GM12875 (cell line): Measurements from ENCODE around the gene SERPINB6.

Source experiments
- H3K4me3 ChIP-seq: one replicate; pipeline ENCODE4 v1.5.1; 2011; ENCODE audit warnings: low read depth, low read length, control low read depth
- CTCF ChIP-seq: IDR thresholded peaks from 2 replicates; pipeline ENCODE4 v1.5.1; 2011; ENCODE audit warnings: low read depth, mild to moderate bottlenecking, control low read depth, inconsistent platforms, low read length, moderate library complexity, borderline replicate concordance; ENCODE audit not compliant: insufficient read depth

Gene SERPINB6

DNA sequence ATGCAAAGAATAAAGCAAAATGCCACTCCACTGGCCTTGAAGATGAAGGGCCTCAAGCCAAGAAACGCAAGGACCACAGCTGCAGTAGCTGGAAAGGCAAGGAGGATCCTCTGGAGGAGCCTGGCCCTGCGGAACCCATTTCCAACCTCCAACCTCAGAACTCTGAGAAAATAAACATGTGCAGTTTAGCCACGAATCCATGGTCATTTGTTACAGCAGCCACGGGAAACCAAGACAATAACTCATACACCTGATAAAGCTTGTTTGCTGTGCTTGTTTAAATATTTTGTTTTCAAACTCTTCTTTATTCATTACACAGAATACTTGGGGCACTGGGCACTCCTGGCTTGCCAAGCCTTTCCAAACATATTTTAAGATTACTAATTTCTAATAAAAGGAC is 10.4 kb downstream of the SERPINB6 start:
- TF ChIP-seq CTCF = no peak
- H3K4me3 ChIP-seq = no peak overlapping the region

- H3K4me3 ChIP-seq = no peak overlapping the region
These were observed 11.3 kb downstream of the SERPINB6 start for GRCh38 chr6:2959909-2960719.

GRCh38 chr6:2958776-2959175 is 12.6 kb downstream of the SERPINB6 start:
- H3K4me3 ChIP-seq = no peak overlapping the region
- no peak for TF ChIP-seq CTCF

More at GRCh38 chr6:2959909-2960719, 11.3 kb downstream of the SERPINB6 start:
- TF ChIP-seq CTCF = no peak

DNA sequence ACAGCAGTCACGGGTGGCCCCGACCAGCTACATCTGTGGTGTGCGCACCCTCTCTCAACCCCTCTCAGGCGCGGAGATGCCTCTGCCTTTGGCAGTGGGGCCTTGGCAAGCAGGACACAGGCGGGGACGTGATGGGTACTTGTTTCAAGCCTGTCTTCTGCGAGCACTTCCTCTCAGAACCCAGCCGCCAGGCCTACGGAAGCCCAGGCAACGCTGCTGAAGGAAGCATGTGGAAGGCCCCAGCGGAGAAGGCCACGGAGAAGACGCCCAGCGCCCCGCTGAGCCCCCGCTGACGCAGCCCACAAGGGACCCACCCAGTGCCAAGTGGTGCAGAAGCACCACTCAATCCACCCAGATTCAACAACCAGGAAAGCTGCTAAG is 13.0 kb downstream of the SERPINB6 start:
- no peak for TF ChIP-seq CTCF
- no peak overlapping the region for H3K4me3 ChIP-seq

DNA sequence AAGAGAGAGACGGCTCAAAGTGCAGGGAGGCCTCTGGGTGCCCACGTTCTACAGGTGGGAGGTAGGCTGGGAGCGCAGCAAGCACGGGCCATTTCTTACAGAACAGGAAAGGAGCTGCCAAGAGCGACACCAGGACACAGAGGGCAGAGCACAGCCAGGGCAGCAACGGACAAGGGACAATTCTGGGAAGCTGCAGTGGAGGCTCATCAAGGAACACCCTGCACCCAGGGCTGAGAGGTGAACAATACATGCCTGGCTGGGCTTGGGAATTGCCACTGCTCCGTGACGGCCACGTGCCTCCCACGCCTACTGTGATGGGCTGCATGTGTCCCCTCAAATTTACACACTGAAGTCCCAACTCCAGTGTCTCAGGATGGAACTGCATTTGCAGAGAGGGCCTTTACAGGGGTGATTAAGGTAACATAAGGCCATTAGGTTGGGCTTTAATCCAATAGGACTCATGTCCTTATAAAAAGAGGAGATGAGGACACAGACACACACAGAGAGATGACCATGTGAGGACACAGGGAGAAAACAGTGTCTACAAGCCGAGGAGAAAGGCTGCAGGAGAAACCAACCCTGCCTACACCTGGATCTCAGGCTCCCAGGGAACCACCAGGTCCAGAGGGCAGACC is 13.6 kb downstream of the SERPINB6 start:
- TF ChIP-seq CTCF = no peak
- H3K4me3 ChIP-seq = no peak overlapping the region

GRCh38 chr6:2956930-2957685 is 14.3 kb downstream of the SERPINB6 start:
- no peak for TF ChIP-seq CTCF
- no peak overlapping the region for H3K4me3 ChIP-seq
